GM12864 (cell line): ENCODE measurements around the gene KLF13.

ENCODE experiments used
- DNase-seq: peaks from one replicate; pipeline ENCODE4 v3.0.0-alpha.2; 2011; ENCODE audit warnings: low read depth
- H3K4me3 ChIP-seq: 2 replicates; pipeline ENCODE4 v1.5.1; 2011; ENCODE audit warnings: mild to moderate bottlenecking, low read depth, low read length, control low read depth
- CTCF ChIP-seq: IDR thresholded peaks from 2 replicates; pipeline ENCODE4 v1.5.1; 2011; ENCODE audit warnings: low read depth, mild to moderate bottlenecking, moderate library complexity, low read length, control low read depth, inconsistent platforms; ENCODE audit errors: missing control alignments

Gene KLF13

GRCh38 chr15:31305375-31305774 is 21.3 kb upstream of the KLF13 start:
- no peak for DNase-seq
- TF ChIP-seq CTCF = no peak
- H3K4me3 ChIP-seq = no peak overlapping the region

GRCh38 chr15:31305796-31306425 is 20.7 kb upstream of the KLF13 start:
- DNase-seq = no peak
- no peak overlapping the region for H3K4me3 ChIP-seq
- no peak for TF ChIP-seq CTCF

GRCh38 chr15:31306426-31307269 is 20.0 kb upstream of the KLF13 start:
- no peak for DNase-seq
- no peak overlapping the region for H3K4me3 ChIP-seq
- no peak for TF ChIP-seq CTCF

- DNase-seq = no peak
- no peak overlapping the region for H3K4me3 ChIP-seq
- TF ChIP-seq CTCF = no peak
Measured at GRCh38 chr15:31307270-31308184, 19.1 kb upstream of the KLF13 start.

GRCh38 chr15:31308185-31308639 is 18.4 kb upstream of the KLF13 start:
- TF ChIP-seq CTCF = no peak
- DNase-seq = no peak
- no peak overlapping the region for H3K4me3 ChIP-seq

- H3K4me3 ChIP-seq = no peak overlapping the region
- no peak for TF ChIP-seq CTCF
- no peak for DNase-seq
Measured at GRCh38 chr15:31309893-31310606, 16.6 kb upstream of the KLF13 start.
